Measurements from ENCODE around the gene FOXP2. TPM values are rescaled to one million over a fixed set of nuclear protein-coding genes. Genes with fewer than 3 reads are reported as not detected.

FOXP2 gene
- total RNA-seq, 1 experiment from 2014 or later: not detected

GRCh38 chr7:114531326-114531725 is 116.7 kb downstream of the FOXP2 start:
- Histone ChIP-seq H3K4me2 (ENCODE audit: low read length) (no peak overlapping the region), H3K9ac (ENCODE audit: low read length) (no peak overlapping the region), H3F3A (ENCODE audit: low read length, unreplicated experiment) (no peaks in the 10 kb centered on the region), H2AFZ (ENCODE audit: low read length) (no peak overlapping the region), H3K27me3 (ENCODE audit: low read length) (0 out of 2 replicates have a peak, but pooled peaks cover 8% of the 10 kb centered on the region), H3K36me3 (ENCODE audit: low read depth, low read length) (no peaks in the 10 kb centered on the region), H3K9me3 (ENCODE audit: low read length) (no peaks in the 10 kb centered on the region), H3K27ac (ENCODE audit: low read length) (no peak overlapping the region), H3K4me3 (ENCODE audit: low read length) (no peak overlapping the region), H3K4me1 (ENCODE audit: insufficient read depth, low read length) (no peaks in the 10 kb centered on the region), H3K9me2 (replicated peaks; ENCODE audit: low read length) (no peaks in the 10 kb centered on the region), H4K20me1 (ENCODE audit: low read length) (no peaks in the 10 kb centered on the region), H3K79me2 (ENCODE audit: low read length) (no peaks in the 10 kb centered on the region)
- intact Hi-C loops (cut with micrococcal nuclease): no loop called here
- BruUV-seq (replicated peaks): no TSS peak
- POLR2A ChIA-PET (ENCODE audit: unreplicated experiment): no interaction called here
- TF ChIP-seq CTCF (conservative IDR thresholded peaks at IDR 0.05; ENCODE audit: low read depth, low read length) (no peak), EZH2 (IDR thresholded peaks at IDR 0.05; ENCODE audit: low read length, unreplicated experiment) (no peak), EZH2phosphoT487 (IDR thresholded peaks at IDR 0.05; ENCODE audit: borderline replicate concordance, low read length) (no peak)
- no peak for DNase-seq
- ATAC-seq: no peak
- CTCF ChIA-PET: no interaction called here

GRCh38 chr7:114533131-114533530 is 118.5 kb downstream of the FOXP2 start:
- DNase-seq (no peak), ATAC-seq (no peak)
- Histone ChIP-seq H3K4me2 (ENCODE audit: low read length) (no peak overlapping the region), H3K9me3 (ENCODE audit: low read length) (no peaks in the 10 kb centered on the region), H3K79me2 (ENCODE audit: low read length) (no peaks in the 10 kb centered on the region), H3K9me2 (replicated peaks; ENCODE audit: low read length) (no peaks in the 10 kb centered on the region), H3K27ac (ENCODE audit: low read length) (no peak overlapping the region), H3K9ac (ENCODE audit: low read length) (no peak overlapping the region), H3F3A (ENCODE audit: low read length, unreplicated experiment) (no peaks in the 10 kb centered on the region), H3K27me3 (ENCODE audit: low read length) (peaks cover 18% of the 10 kb centered on the region; the same call in 1 of the 2 replicates), H3K4me3 (ENCODE audit: low read length) (no peak overlapping the region), H3K36me3 (ENCODE audit: low read depth, low read length) (no peaks in the 10 kb centered on the region), H3K4me1 (ENCODE audit: insufficient read depth, low read length) (no peaks in the 10 kb centered on the region), H2AFZ (ENCODE audit: low read length) (no peak overlapping the region), H4K20me1 (ENCODE audit: low read length) (no peaks in the 10 kb centered on the region)
- TF ChIP-seq EZH2phosphoT487 (IDR thresholded peaks at IDR 0.05; ENCODE audit: borderline replicate concordance, low read length) (no peak), CTCF (conservative IDR thresholded peaks at IDR 0.05; ENCODE audit: low read depth, low read length) (no peak), EZH2 (IDR thresholded peaks at IDR 0.05; ENCODE audit: low read length, unreplicated experiment) (no peak)
- POLR2A ChIA-PET (ENCODE audit: unreplicated experiment): no interaction called here
- intact Hi-C loops (cut with micrococcal nuclease): no loop called here
- no TSS peak for BruUV-seq (replicated peaks)
- CTCF ChIA-PET: no interaction called here

GRCh38 chr7:114534953-114535352 is 120.3 kb downstream of the FOXP2 start:
- Histone ChIP-seq H3K27me3 (ENCODE audit: low read length) (peaks cover 28% of the 10 kb centered on the region; the same call in 1 of the 2 replicates), H4K20me1 (ENCODE audit: low read length) (no peaks in the 10 kb centered on the region), H3K36me3 (ENCODE audit: low read depth, low read length) (no peaks in the 10 kb centered on the region), H2AFZ (ENCODE audit: low read length) (no peak overlapping the region), H3F3A (ENCODE audit: low read length, unreplicated experiment) (no peaks in the 10 kb centered on the region), H3K9me2 (replicated peaks; ENCODE audit: low read length) (no peaks in the 10 kb centered on the region), H3K79me2 (ENCODE audit: low read length) (no peaks in the 10 kb centered on the region), H3K9ac (ENCODE audit: low read length) (no peak overlapping the region), H3K27ac (ENCODE audit: low read length) (no peak overlapping the region), H3K4me3 (ENCODE audit: low read length) (no peak overlapping the region), H3K4me2 (ENCODE audit: low read length) (no peak overlapping the region), H3K4me1 (ENCODE audit: insufficient read depth, low read length) (no peaks in the 10 kb centered on the region), H3K9me3 (ENCODE audit: low read length) (no peaks in the 10 kb centered on the region)
- ChIA-PET POLR2A (ENCODE audit: unreplicated experiment) (no interaction called here), CTCF (no interaction called here)
- TF ChIP-seq EZH2 (IDR thresholded peaks at IDR 0.05; ENCODE audit: low read length, unreplicated experiment) (no peak), EZH2phosphoT487 (IDR thresholded peaks at IDR 0.05; ENCODE audit: borderline replicate concordance, low read length) (no peak), CTCF (conservative IDR thresholded peaks at IDR 0.05; ENCODE audit: low read depth, low read length) (no peak)
- intact Hi-C loops (cut with micrococcal nuclease): loop anchor here (5.0 kb wide), 1 partner anchor 453 kb away; no protein-coding TSS in a partner anchor
- no peak for ATAC-seq
- no TSS peak for BruUV-seq (replicated peaks)
- no peak for DNase-seq
